ENCODE results near the gene ARHGAP42. TPM values are rescaled to one million over a fixed set of nuclear protein-coding genes. Genes with fewer than 3 reads are reported as not detected.

Gene ARHGAP42
- total RNA-seq, 1 experiment from 2014 or later: 7.1 TPM

DNA sequence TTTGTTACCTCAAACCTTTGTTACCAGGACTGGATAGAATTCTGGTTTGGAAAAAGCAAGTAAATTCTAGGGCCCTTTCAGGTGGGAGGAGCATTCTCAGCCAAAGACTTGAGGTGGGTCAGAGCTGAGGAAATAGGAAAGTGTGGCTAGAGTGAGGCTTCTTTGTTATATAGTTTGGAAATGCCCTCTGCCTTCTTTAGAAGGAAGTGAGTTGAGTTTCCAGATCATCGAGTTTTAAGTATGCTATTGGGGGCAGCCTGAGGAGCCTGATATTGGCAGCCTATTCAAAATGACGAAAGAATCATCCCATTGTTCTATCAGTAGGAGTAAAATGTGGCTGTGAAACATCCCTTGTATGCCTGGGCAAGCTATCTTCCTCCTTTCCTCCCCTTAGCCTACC lies 134.1 kb downstream of the ARHGAP42 start:
- Histone ChIP-seq H3K27ac (ENCODE audit: low read length) (no peak overlapping the region), H3K27me3 (ENCODE audit: control insufficient read depth, insufficient read depth, low read length) (no peaks in the 10 kb centered on the region), H3K4me1 (ENCODE audit: control insufficient read depth, insufficient read depth, low read length) (0 out of 2 replicates have a peak, but pooled peaks cover 2% of the 10 kb centered on the region), H3K4me3 (ENCODE audit: low read depth in 2 of 2, low read length in 2 of 2) (no peak overlapping the region), H3K36me3 (ENCODE audit: control insufficient read depth, insufficient read depth, low read length) (no peaks in the 10 kb centered on the region), H3K9me3 (ENCODE audit: control insufficient read depth, insufficient read depth, low read depth, low read length) (no peaks in the 10 kb centered on the region)
- intact Hi-C loops (cut with micrococcal nuclease; ENCODE audit: unreplicated experiment): no loop called here
- in situ Hi-C loops (cut with HindIII; ENCODE audit: low pct_unique_long_range_greater_than_20kb, low sequenced_read_pairs): no loop called here
- DNase-seq (ENCODE audit: low read depth, low spot score) (no peak), ATAC-seq (no peak)
- POLR2A ChIA-PET: no interaction called here
- BruUV-seq (replicated peaks): no TSS peak
- TF ChIP-seq POLR2AphosphoS5 (IDR thresholded peaks at IDR 0.05; ENCODE audit: low read depth, low read length): no peak
- TF ChIP-seq, protein P1, sequence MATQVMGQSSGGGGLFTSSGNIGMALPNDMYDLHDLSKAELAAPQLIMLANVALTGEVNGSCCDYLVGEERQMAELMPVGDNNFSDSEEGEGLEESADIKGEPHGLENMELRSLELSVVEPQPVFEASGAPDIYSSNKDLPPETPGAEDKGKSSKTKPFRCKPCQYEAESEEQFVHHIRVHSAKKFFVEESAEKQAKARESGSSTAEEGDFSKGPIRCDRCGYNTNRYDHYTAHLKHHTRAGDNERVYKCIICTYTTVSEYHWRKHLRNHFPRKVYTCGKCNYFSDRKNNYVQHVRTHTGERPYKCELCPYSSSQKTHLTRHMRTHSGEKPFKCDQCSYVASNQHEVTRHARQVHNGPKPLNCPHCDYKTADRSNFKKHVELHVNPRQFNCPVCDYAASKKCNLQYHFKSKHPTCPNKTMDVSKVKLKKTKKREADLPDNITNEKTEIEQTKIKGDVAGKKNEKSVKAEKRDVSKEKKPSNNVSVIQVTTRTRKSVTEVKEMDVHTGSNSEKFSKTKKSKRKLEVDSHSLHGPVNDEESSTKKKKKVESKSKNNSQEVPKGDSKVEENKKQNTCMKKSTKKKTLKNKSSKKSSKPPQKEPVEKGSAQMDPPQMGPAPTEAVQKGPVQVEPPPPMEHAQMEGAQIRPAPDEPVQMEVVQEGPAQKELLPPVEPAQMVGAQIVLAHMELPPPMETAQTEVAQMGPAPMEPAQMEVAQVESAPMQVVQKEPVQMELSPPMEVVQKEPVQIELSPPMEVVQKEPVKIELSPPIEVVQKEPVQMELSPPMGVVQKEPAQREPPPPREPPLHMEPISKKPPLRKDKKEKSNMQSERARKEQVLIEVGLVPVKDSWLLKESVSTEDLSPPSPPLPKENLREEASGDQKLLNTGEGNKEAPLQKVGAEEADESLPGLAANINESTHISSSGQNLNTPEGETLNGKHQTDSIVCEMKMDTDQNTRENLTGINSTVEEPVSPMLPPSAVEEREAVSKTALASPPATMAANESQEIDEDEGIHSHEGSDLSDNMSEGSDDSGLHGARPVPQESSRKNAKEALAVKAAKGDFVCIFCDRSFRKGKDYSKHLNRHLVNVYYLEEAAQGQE (IDR thresholded peaks at IDR 0.05; ENCODE audit: insufficient read depth in 1 of 2, low read depth in 2 of 2, low read length in 1 of 2): no peak
- TF ChIP-seq TCF7L2 (IDR thresholded peaks at IDR 0.05; ENCODE audit: low read depth, low read length): no peak
- TF ChIP-seq, protein P2, sequence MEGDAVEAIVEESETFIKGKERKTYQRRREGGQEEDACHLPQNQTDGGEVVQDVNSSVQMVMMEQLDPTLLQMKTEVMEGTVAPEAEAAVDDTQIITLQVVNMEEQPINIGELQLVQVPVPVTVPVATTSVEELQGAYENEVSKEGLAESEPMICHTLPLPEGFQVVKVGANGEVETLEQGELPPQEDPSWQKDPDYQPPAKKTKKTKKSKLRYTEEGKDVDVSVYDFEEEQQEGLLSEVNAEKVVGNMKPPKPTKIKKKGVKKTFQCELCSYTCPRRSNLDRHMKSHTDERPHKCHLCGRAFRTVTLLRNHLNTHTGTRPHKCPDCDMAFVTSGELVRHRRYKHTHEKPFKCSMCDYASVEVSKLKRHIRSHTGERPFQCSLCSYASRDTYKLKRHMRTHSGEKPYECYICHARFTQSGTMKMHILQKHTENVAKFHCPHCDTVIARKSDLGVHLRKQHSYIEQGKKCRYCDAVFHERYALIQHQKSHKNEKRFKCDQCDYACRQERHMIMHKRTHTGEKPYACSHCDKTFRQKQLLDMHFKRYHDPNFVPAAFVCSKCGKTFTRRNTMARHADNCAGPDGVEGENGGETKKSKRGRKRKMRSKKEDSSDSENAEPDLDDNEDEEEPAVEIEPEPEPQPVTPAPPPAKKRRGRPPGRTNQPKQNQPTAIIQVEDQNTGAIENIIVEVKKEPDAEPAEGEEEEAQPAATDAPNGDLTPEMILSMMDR (IDR thresholded peaks at IDR 0.05): no peak
- no peak for TF ChIP-seq SIN3A (IDR thresholded peaks at IDR 0.05; ENCODE audit: borderline replicate concordance, insufficient read depth, low read depth, low read length)
- CTCF ChIA-PET: interaction anchor here (0.7 kb wide), 1 partner anchor 211 kb away, joined by 6 read pairs; no protein-coding TSS in a partner anchor

DNA sequence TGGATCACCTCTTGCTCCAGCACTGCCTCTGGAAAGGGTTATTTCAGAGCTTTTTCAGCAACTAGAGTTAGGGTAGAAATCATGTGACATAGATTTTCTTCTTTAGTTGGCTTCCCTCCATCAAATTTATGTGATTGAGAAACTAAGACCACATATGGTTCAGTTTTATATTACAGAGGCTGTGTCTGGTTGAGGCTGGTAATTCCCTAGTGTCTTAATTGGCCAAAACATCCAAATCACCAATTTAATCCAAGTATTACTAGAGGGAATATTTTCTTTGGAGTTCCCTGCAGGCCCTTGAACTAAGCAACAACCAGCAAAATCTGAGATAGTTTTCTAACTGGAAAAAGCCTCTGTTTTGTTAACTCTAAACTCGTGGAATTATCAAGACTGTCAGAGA lies 136.3 kb downstream of the ARHGAP42 start:
- TF ChIP-seq, protein P1 (IDR thresholded peaks at IDR 0.05; ENCODE audit: insufficient read depth in 1 of 2, low read depth in 2 of 2, low read length in 1 of 2): no peak
- TF ChIP-seq SIN3A (IDR thresholded peaks at IDR 0.05; ENCODE audit: borderline replicate concordance, insufficient read depth, low read depth, low read length) (no peak), TCF7L2 (IDR thresholded peaks at IDR 0.05; ENCODE audit: low read depth, low read length) (no peak), POLR2AphosphoS5 (IDR thresholded peaks at IDR 0.05; ENCODE audit: low read depth, low read length) (no peak)
- TF ChIP-seq, protein P2 (IDR thresholded peaks at IDR 0.05): no peak
- no TSS peak for BruUV-seq (replicated peaks)
- H3K4me3 ChIP-seq (ENCODE audit: low read depth in 2 of 2, low read length in 2 of 2): no peak overlapping the region
- ATAC-seq (no peak), DNase-seq (ENCODE audit: low read depth, low spot score) (no peak)
- ChIA-PET CTCF (no interaction called here), POLR2A (no interaction called here)
- H3K4me1 ChIP-seq (ENCODE audit: control insufficient read depth, insufficient read depth, low read length): 0 out of 2 replicates have a peak, but pooled peaks cover 2% of the 10 kb centered on the region
- in situ Hi-C loops (cut with HindIII; ENCODE audit: low pct_unique_long_range_greater_than_20kb, low sequenced_read_pairs) (no loop called here), intact Hi-C loops (cut with micrococcal nuclease; ENCODE audit: unreplicated experiment) (no loop called here)
- H3K27me3 ChIP-seq (ENCODE audit: control insufficient read depth, insufficient read depth, low read length): no peaks in the 10 kb centered on the region
- no peaks in the 10 kb centered on the region for H3K36me3 ChIP-seq (ENCODE audit: control insufficient read depth, insufficient read depth, low read length)
- no peaks in the 10 kb centered on the region for H3K9me3 ChIP-seq (ENCODE audit: control insufficient read depth, insufficient read depth, low read depth, low read length)
- no peak overlapping the region for H3K27ac ChIP-seq (ENCODE audit: low read length)

Data from Panc1 (cell line).